Calu3 (cell line): ENCODE measurements around the gene SMAD7. TPM values are rescaled to one million over a fixed set of nuclear protein-coding genes. Genes with fewer than 3 reads are reported as not detected.

Experiments
- BruUV-seq: library from RNA; stranded (reverse); fragments of 400-500 nt; replicated peaks from 2 replicates; lab custom pipeline; 2021; lab: Mats Ljungman, UMichigan
- CTCF ChIA-PET: fragments of 300-600 bp; sonication (Branson Sonifier 250); formaldehyde crosslinking; loops from one replicate; lab custom pipeline; 2022; ENCODE audit warnings: antibody characterized with exemption; lab: Charles Lee
- DNase-seq: peaks from one replicate; pipeline ENCODE4 v3.0.0; 2022
- H3K27ac Mint-ChIP-seq: one replicate; pipeline ENCODE4 v1.8.0; 2022; ENCODE audit warnings: mixed read lengths; ENCODE audit not compliant: unreplicated experiment
- H3K27me3 Mint-ChIP-seq: one replicate; pipeline ENCODE4 v1.8.0; 2022; ENCODE audit warnings: mixed read lengths; ENCODE audit not compliant: unreplicated experiment
- H3K36me3 Mint-ChIP-seq: one replicate; pipeline ENCODE4 v1.8.0; 2022; ENCODE audit warnings: mild to moderate bottlenecking, moderate library complexity, mixed read lengths; ENCODE audit not compliant: insufficient read depth, unreplicated experiment
- H3K4me1 Mint-ChIP-seq: one replicate; pipeline ENCODE4 v1.8.0; 2022; ENCODE audit warnings: mild to moderate bottlenecking, low read depth, mixed read lengths; ENCODE audit not compliant: unreplicated experiment
- H3K4me3 Mint-ChIP-seq: one replicate; pipeline ENCODE4 v1.8.0; 2022; ENCODE audit warnings: mild to moderate bottlenecking, low read depth, moderate library complexity, mixed read lengths; ENCODE audit not compliant: unreplicated experiment
- H3K9me3 Mint-ChIP-seq: one replicate; pipeline ENCODE4 v1.8.0; 2022; ENCODE audit warnings: low read depth, mixed read lengths; ENCODE audit not compliant: unreplicated experiment
- CTCF ChIP-seq: fragments of 200-600 bp; IDR thresholded peaks from one replicate; pipeline ENCODE4 v1.8.0; 2022; ENCODE audit warnings: antibody characterized with exemption; ENCODE audit not compliant: unreplicated experiment
- intact Hi-C: fragments of 100-400 bp; cut with micrococcal nuclease; formaldehyde crosslinking; loops from one replicate; pipeline ENCODE4 v1.10.0; 2022; ENCODE audit not compliant: unreplicated experiment
- total RNA-seq: library from RNA; stranded (reverse); gene quantifications from 2 replicates; pipeline ENCODE4 v1.2.3, GENCODE V29; 2022

Gene SMAD7
- total RNA-seq, 1 experiment from 2014 or later: 13.7 TPM

GRCh38 chr18:48922226-48922800 lies 28.5 kb downstream of the SMAD7 start:
- no peaks in the 10 kb centered on the region for H3K27me3 Mint-ChIP-seq
- H3K36me3 Mint-ChIP-seq: peaks cover 23% of the 10 kb centered on the region
- TF ChIP-seq CTCF: no peak
- no peaks in the 10 kb centered on the region for H3K9me3 Mint-ChIP-seq
- peak overlapping the region; percentile 23 for H3K27ac Mint-ChIP-seq
- BruUV-seq: no TSS peak
- peak overlapping the region; percentile 11 for H3K4me3 Mint-ChIP-seq
- CTCF ChIA-PET: interaction anchor here (1.2 kb wide), 1 partner anchor 9 kb away, joined by 4 read pairs; no protein-coding TSS in a partner anchor
- DNase-seq: no peak
- H3K4me1 Mint-ChIP-seq: peaks cover 34% of the 10 kb centered on the region
- intact Hi-C loops: no loop called here

GRCh38 chr18:48921305-48922225 lies 29.2 kb downstream of the SMAD7 start:
- DNase-seq: no peak
- intact Hi-C loops: no loop called here
- Mint-ChIP-seq H3K4me3 (no peak overlapping the region), H3K9me3 (no peaks in the 10 kb centered on the region), H3K27me3 (no peaks in the 10 kb centered on the region), H3K27ac (no peak overlapping the region), H3K36me3 (peaks cover 23% of the 10 kb centered on the region), H3K4me1 (peaks cover 27% of the 10 kb centered on the region)
- no peak for TF ChIP-seq CTCF
- BruUV-seq: no TSS peak
- CTCF ChIA-PET: interaction anchor here (1.2 kb wide), 1 partner anchor 8 kb away, joined by 4 read pairs; no protein-coding TSS in a partner anchor

- H3K9me3 Mint-ChIP-seq: no peaks in the 10 kb centered on the region
- H3K27me3 Mint-ChIP-seq: no peaks in the 10 kb centered on the region
- no peak overlapping the region for H3K4me3 Mint-ChIP-seq
Measured at GRCh38 chr18:48920408-48921038, 30.2 kb downstream of the SMAD7 start.

More at GRCh38 chr18:48920408-48921038, 30.2 kb downstream of the SMAD7 start:
- intact Hi-C loops: no loop called here
- no peak for DNase-seq
- TF ChIP-seq CTCF: no peak
- CTCF ChIA-PET: no interaction called here
- peaks cover 27% of the 10 kb centered on the region for H3K4me1 Mint-ChIP-seq
- H3K27ac Mint-ChIP-seq: no peak overlapping the region
- no TSS peak for BruUV-seq
- H3K36me3 Mint-ChIP-seq: peaks cover 19% of the 10 kb centered on the region
